ENCODE measurements around the gene PPFIA1. TPM values are rescaled to one million over a fixed set of nuclear protein-coding genes. Genes with fewer than 3 reads are reported as not detected.

PPFIA1 gene
- total RNA-seq, 1 experiment from 2014 or later = 63.4 TPM

- H3K27ac Mint-ChIP-seq = no peak overlapping the region
- Histone ChIP-seq H3K23ac (ENCODE audit: insufficient read length, low read depth, low read length) (no peak overlapping the region), H3K79me2 (ENCODE audit: insufficient read depth, low read length) (no peaks in the 10 kb centered on the region), H2BK15ac (ENCODE audit: low read depth, low read length) (no peak overlapping the region), H3K27ac (ENCODE audit: insufficient read length, low read depth, low read length) (no peak overlapping the region), H2BK20ac (ENCODE audit: low read depth, low read length, poor library complexity, severe bottlenecking) (no peak overlapping the region), H3K14ac (ENCODE audit: insufficient read depth, low read length) (no peak overlapping the region), H3K9ac (ENCODE audit: extremely low read depth, insufficient read length, low read length) (no peak overlapping the region), H2AK5ac (ENCODE audit: insufficient read length, low read length) (no peak overlapping the region), H4K91ac (ENCODE audit: insufficient read length, low read depth, low read length) (no peak overlapping the region), H3K79me1 (ENCODE audit: insufficient read depth, low read depth, low read length, poor library complexity, severe bottlenecking) (no peaks in the 10 kb centered on the region), H3K23me2 (ENCODE audit: insufficient read length, low read depth, low read length, poor library complexity, severe bottlenecking) (no peaks in the 10 kb centered on the region), H4K5ac (ENCODE audit: insufficient read length, low read depth, low read length) (no peak overlapping the region), H4K20me1 (ENCODE audit: control insufficient read depth, insufficient read depth, insufficient read length) (no peaks in the 10 kb centered on the region), H3T11ph (ENCODE audit: low read length) (no peak overlapping the region), H3K9me3 (ENCODE audit: control insufficient read depth, low read depth, low read length) (no peaks in the 10 kb centered on the region), H2AFZ (ENCODE audit: low read length) (no peak overlapping the region), H2BK120ac (ENCODE audit: low read depth, low read length, poor library complexity, severe bottlenecking) (no peak overlapping the region), H3K27me3 (ENCODE audit: insufficient read depth, low read length) (no peaks in the 10 kb centered on the region), H3K56ac (ENCODE audit: insufficient read length, low read depth, low read length) (no peak overlapping the region), H2BK12ac (ENCODE audit: insufficient read length, low read depth, low read length) (no peak overlapping the region), H3K4me1 (ENCODE audit: insufficient read depth, low read length) (no peaks in the 10 kb centered on the region), H3K4me2 (ENCODE audit: insufficient read depth, insufficient read length, low read length) (no peak overlapping the region), H4K8ac (replicated peaks; ENCODE audit: insufficient read length, low read depth, low read length) (no peak overlapping the region), H3K18ac (ENCODE audit: insufficient read length, low read depth, low read length) (no peak overlapping the region), H2BK5ac (ENCODE audit: insufficient read length, low read length) (no peak overlapping the region), H3K4ac (ENCODE audit: low read depth, low read length) (no peak overlapping the region)
- TF ChIP-seq CTCF (conservative IDR thresholded peaks at IDR 0.05) = no peak
- no peak overlapping the region for H3K4me3 Mint-ChIP-seq
- no peaks in the 10 kb centered on the region for H3K27me3 Mint-ChIP-seq (ENCODE audit: low read depth)
- H3K36me3 Mint-ChIP-seq (ENCODE audit: insufficient read depth in 1 of 3, low read depth in 3 of 3) = peaks cover 52 to 86% (median 86%) of the 10 kb centered on the region in 3 experiments
- no CpG with 5 or more reads among the region's 7 CpGs for WGBS (ENCODE audit: extremely low coverage, insufficient read length, low lambda C conversion rate)
- H3K9me3 Mint-ChIP-seq = no peaks in the 10 kb centered on the region
- no peaks in the 10 kb centered on the region for H3K4me1 Mint-ChIP-seq
- no peak for DNase-seq
Measured at GRCh38 chr11:70335511-70335910, 65.0 kb downstream of the PPFIA1 start.

Data from H9 (cell line).